B cell (primary cell): ENCODE results near the gene PLCG1. TPM values are rescaled to one million over a fixed set of nuclear protein-coding genes. Genes with fewer than 3 reads are reported as not detected.
"Not testable (repeated sequence)": the region's sequence is repeated elsewhere in the genome, so short reads cannot be mapped to it uniquely, and the experiment has no call there.

ENCODE experiments used
- ATAC-seq: fragments of 200-7000 bp; cut with Tn5 transposase; one replicate; pipeline ENCODE4 v1.10.0; 2021; ENCODE audit warnings: low read depth, mild to moderate bottlenecking, moderate number of reproducible peaks, moderate library complexity
- CTCF ChIA-PET: fragments of 350-600 bp; sonication (Branson Sonifier 250); formaldehyde crosslinking; loops from one replicate; lab custom pipeline; 2021; ENCODE audit warnings: antibody characterized with exemption, inconsistent platforms; lab: Charles Lee
- POLR2A ChIA-PET: fragments of 350-600 bp; sonication (Branson Sonifier 250); formaldehyde crosslinking; loops from one replicate; lab custom pipeline; 2021; ENCODE audit warnings: antibody characterized with exemption; lab: Charles Lee
- DNase-seq: peaks from one replicate; pipeline ENCODE4 v3.0.0; 2013
- H2AFZ ChIP-seq: 2 replicates; pipeline ENCODE4 v1.6.1; 2012; ENCODE audit warnings: mild to moderate bottlenecking, low read depth, low read length; ENCODE audit not compliant: insufficient read depth, poor library complexity, severe bottlenecking
- H3K27ac ChIP-seq, 2 donors: 1 replicate in 1 of 2; 2 replicates in 1 of 2; pipeline ENCODE4 v1.5.1; 2012 to 2013; ENCODE audit warnings: low read length in 2 of 2, mild to moderate bottlenecking in 2 of 2, moderate library complexity in 1 of 2
- H3K27me3 ChIP-seq, 4 experiments: fragments of 200-600 bp in 1 of 4; sonication (generic) in 1 of 4; replicated peaks in 1 of 4; 1 replicate in 2 of 4; 2 replicates in 2 of 4; pipeline versions ENCODE4 v1.6.1 to v1.7.0; 2013 to 2016; ENCODE audit warnings: low read length in 3 of 4, mild to moderate bottlenecking in 2 of 4, mixed read lengths in 1 of 4, moderate library complexity in 1 of 4; ENCODE audit not compliant: insufficient read depth in 4 of 4, control insufficient read depth in 3 of 4; ENCODE audit errors: control extremely low read depth in 1 of 4
- H3K36me3 ChIP-seq, 2 experiments: replicated peaks in 1 of 2; 1 replicate in 1 of 2; 2 replicates in 1 of 2; pipeline versions ENCODE4 v1.6.1 to v1.7.1; 2013; ENCODE audit warnings: low read length in 1 of 2; ENCODE audit not compliant: insufficient read depth in 2 of 2, control insufficient read depth in 1 of 2; ENCODE audit errors: control extremely low read depth in 1 of 2, extremely low read depth in 1 of 2
- H3K4me1 ChIP-seq, 2 donors: fragments of 200-600 bp in 1 of 2; sonication (generic) in 1 of 2; 1 replicate in 1 of 2; 2 replicates in 1 of 2; pipeline versions ENCODE4 v1.5.1 to v1.6.1; 2013 to 2017; ENCODE audit warnings: low read length in 2 of 2; ENCODE audit not compliant: control insufficient read depth in 2 of 2, insufficient read depth in 2 of 2
- H3K4me2 ChIP-seq: replicated peaks from 2 replicates; pipeline ENCODE3; 2012; ENCODE audit warnings: mild to moderate bottlenecking, low read depth, low read length; ENCODE audit not compliant: poor library complexity, severe bottlenecking
- H3K4me3 ChIP-seq, 5 experiments: fragments of 200-600 bp in 1 of 5; sonication (generic) in 1 of 5; 1 replicate in 3 of 5; 2 replicates in 2 of 5; pipeline versions ENCODE4 v1.5.1 to v1.7.0; 2011 to 2016; ENCODE audit warnings: low read length in 4 of 5, mild to moderate bottlenecking in 4 of 5, low read depth in 2 of 5, control low read depth in 1 of 5, moderate library complexity in 1 of 5; ENCODE audit not compliant: insufficient read depth in 1 of 5; ENCODE audit errors: control extremely low read depth in 1 of 5, extremely low read depth in 1 of 5
- H3K79me2 ChIP-seq: fragments of 200-600 bp; sonication (generic); one replicate; pipeline ENCODE4 v1.6.0; 2016; ENCODE audit warnings: low read length; ENCODE audit not compliant: control insufficient read depth, insufficient read depth
- H3K9ac ChIP-seq: fragments of 200-600 bp; sonication (generic); 2 replicates; pipeline ENCODE4 v1.6.1; 2017; ENCODE audit warnings: mild to moderate bottlenecking, low read length, moderate library complexity
- H3K9me3 ChIP-seq, 3 donors: one replicate each; pipeline versions ENCODE4 v1.6.1 to v1.7.1; 2013; ENCODE audit warnings: low read length in 2 of 3; ENCODE audit not compliant: control insufficient read depth in 2 of 3, insufficient read depth in 1 of 3; ENCODE audit errors: control extremely low read depth in 1 of 3
- H4K20me1 ChIP-seq: 2 replicates; pipeline ENCODE4 v1.6.0; 2012; ENCODE audit warnings: mild to moderate bottlenecking, low read length; ENCODE audit not compliant: insufficient read depth, control insufficient read depth, poor library complexity, severe bottlenecking
- H3K27ac Mint-ChIP-seq: one replicate; pipeline ENCODE4 v1.8.0; 2021; ENCODE audit warnings: mixed read lengths
- H3K27me3 Mint-ChIP-seq: one replicate; pipeline ENCODE4 v1.8.0; 2021; ENCODE audit warnings: mixed read lengths
- H3K4me1 Mint-ChIP-seq: one replicate; pipeline ENCODE4 v1.8.0; 2021; ENCODE audit warnings: mixed read lengths
- H3K4me3 Mint-ChIP-seq: one replicate; pipeline ENCODE4 v1.8.0; 2021; ENCODE audit warnings: mixed read lengths
- H3K9me3 Mint-ChIP-seq: one replicate; pipeline ENCODE4 v1.8.0; 2022; ENCODE audit warnings: mixed read lengths; ENCODE audit not compliant: insufficient read depth
- EZH2 ChIP-seq: IDR thresholded peaks from 2 replicates; pipeline ENCODE4 v1.6.1; 2012; ENCODE audit warnings: borderline replicate concordance, low read depth, mild to moderate bottlenecking, moderate library complexity, low read length; ENCODE audit not compliant: insufficient read depth, poor library complexity, severe bottlenecking
- WGBS: methylation state at CpG from one replicate; pipeline ENCODE4 v1.1.5; 2013; ENCODE audit warnings: missing lambda C conversion rate; ENCODE audit not compliant: insufficient coverage; 5-methylcytosine and 5-hydroxymethylcytosine counted together
- intact Hi-C: fragments of 100-400 bp; cut with micrococcal nuclease; formaldehyde crosslinking; loops from one replicate; pipeline ENCODE4 v1.10.0; 2022
- polyA plus RNA-seq: library from polyadenylated mRNA; depleted of rRNA; stranded (reverse); fragments of >200 nt; gene quantifications from 2 replicates; pipeline ENCODE4 v1.2.3, GENCODE V29; 2012
- total RNA-seq, 2 donors: library from RNA; stranded (reverse); fragments of 120-200 nt in 1 of 2; gene quantifications; 1 replicate in 1 of 2; 2 replicates in 1 of 2; pipeline versions ENCODE4 v1.2.3 to v1.2.4, GENCODE V29; 2013 to 2022
- TF ChIP-seq, protein P1 (sequence below): fragments of 200-600 bp; IDR thresholded peaks from one replicate; pipeline ENCODE4 v1.8.0; 2022; ENCODE audit warnings: antibody characterized with exemption, mild to moderate bottlenecking

PLCG1 gene
- total and polyA plus RNA-seq, 2 donors (not counting 1 experiment from before 2014, with no cell fraction given) = 98.7 to 101 TPM

DNA sequence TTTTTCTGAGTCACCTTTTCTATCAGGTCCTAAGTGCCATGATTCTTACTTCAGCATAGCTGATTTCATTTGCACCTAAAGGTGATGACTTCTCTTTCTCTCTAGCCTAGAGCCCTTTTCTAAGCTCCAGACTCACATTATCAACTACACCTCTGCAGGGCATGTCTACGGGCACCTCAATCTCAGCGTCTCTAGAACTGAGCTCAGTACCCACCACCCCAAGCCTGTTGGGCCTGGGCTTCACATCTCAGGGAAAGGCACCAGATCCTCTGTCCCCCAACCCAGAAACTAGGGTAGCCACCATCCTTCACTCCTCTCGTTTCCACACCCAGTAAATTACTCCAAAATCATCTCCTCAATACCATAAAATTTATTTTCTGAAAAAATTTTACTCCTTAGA, 10.6 kb upstream of the PLCG1 start:
- no peaks in the 10 kb centered on the region for H3K4me1 Mint-ChIP-seq
- Histone ChIP-seq H3K4me3 (no peak overlapping the region), H3K9me3 (no peaks in the 10 kb centered on the region), H3K27ac (no peak overlapping the region), H4K20me1 (no peaks in the 10 kb centered on the region), H3K4me2 (no peak overlapping the region), H3K79me2 (no peaks in the 10 kb centered on the region), H3K27me3 (no peaks in the 10 kb centered on the region), H2AFZ (no peak overlapping the region), H3K4me1 (no peaks in the 10 kb centered on the region), H3K9ac (no peak overlapping the region), H3K36me3 (peaks cover 20 to 29% of the 10 kb centered on the region in 2 experiments)
- no peak for TF ChIP-seq EZH2
- TF ChIP-seq, protein P1, sequence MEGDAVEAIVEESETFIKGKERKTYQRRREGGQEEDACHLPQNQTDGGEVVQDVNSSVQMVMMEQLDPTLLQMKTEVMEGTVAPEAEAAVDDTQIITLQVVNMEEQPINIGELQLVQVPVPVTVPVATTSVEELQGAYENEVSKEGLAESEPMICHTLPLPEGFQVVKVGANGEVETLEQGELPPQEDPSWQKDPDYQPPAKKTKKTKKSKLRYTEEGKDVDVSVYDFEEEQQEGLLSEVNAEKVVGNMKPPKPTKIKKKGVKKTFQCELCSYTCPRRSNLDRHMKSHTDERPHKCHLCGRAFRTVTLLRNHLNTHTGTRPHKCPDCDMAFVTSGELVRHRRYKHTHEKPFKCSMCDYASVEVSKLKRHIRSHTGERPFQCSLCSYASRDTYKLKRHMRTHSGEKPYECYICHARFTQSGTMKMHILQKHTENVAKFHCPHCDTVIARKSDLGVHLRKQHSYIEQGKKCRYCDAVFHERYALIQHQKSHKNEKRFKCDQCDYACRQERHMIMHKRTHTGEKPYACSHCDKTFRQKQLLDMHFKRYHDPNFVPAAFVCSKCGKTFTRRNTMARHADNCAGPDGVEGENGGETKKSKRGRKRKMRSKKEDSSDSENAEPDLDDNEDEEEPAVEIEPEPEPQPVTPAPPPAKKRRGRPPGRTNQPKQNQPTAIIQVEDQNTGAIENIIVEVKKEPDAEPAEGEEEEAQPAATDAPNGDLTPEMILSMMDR = no peak
- ChIA-PET CTCF (no interaction called here), POLR2A (no interaction called here)
- intact Hi-C loops = no loop called here
- no peaks in the 10 kb centered on the region for H3K9me3 Mint-ChIP-seq
- ATAC-seq (no peak), DNase-seq (no peak)
- peak overlapping the region; percentile 1 for H3K27ac Mint-ChIP-seq
- 100% methylated on average over 3 of the region's 3 CpGs for WGBS
- H3K4me3 Mint-ChIP-seq = no peak overlapping the region
- H3K27me3 Mint-ChIP-seq = no peaks in the 10 kb centered on the region

DNA sequence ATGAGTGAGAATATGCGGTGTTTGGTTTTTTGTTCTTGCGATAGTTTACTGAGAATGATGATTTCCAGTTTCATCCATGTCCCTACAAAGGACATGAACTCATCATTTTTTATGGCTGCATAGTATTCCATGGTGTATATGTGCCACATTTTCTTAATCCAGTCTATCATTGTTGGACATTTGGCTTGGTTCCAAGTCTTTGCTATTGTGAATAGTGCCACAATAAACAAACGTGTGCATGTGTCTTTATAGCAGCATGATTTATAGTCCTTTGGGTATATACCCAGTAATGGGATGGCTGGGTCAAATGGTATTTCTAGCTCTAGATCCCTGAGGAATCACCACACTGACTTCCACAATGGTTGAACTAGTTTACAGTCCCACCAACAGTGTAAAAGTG, 9.0 kb upstream of the PLCG1 start:
- DNase-seq, H3K4me3 ChIP-seq, H3K27ac ChIP-seq, H3K27me3 Mint-ChIP-seq, POLR2A ChIA-PET, H4K20me1 ChIP-seq, H3K9me3 ChIP-seq, H3K79me2 ChIP-seq, H2AFZ ChIP-seq, H3K4me3 Mint-ChIP-seq, H3K4me1 Mint-ChIP-seq, H3K27ac Mint-ChIP-seq, ATAC-seq, H3K4me2 ChIP-seq, H3K9ac ChIP-seq, CTCF ChIA-PET, intact Hi-C loops, H3K4me1 ChIP-seq, H3K9me3 Mint-ChIP-seq, H3K27me3 ChIP-seq: not testable (repeated sequence)
- WGBS = no CpG with 5 or more reads among the region's 3 CpGs
- H3K36me3 ChIP-seq = peaks cover 15 to 16% of the 10 kb centered on the region in 2 experiments
